Cerebellar nuclear complex (tissue), 1 donor: Measurements from ENCODE around the gene ARTN.

ENCODE experiments used
- DNase-seq, 2 experiments: peaks; one replicate each; lab custom pipeline; 2025; lab: John Stamatoyannopoulos, UW

ARTN gene

GRCh38 chr1:43924516-43924915, 9.1 kb upstream of the ARTN start:
- no peak for DNase-seq

DNA sequence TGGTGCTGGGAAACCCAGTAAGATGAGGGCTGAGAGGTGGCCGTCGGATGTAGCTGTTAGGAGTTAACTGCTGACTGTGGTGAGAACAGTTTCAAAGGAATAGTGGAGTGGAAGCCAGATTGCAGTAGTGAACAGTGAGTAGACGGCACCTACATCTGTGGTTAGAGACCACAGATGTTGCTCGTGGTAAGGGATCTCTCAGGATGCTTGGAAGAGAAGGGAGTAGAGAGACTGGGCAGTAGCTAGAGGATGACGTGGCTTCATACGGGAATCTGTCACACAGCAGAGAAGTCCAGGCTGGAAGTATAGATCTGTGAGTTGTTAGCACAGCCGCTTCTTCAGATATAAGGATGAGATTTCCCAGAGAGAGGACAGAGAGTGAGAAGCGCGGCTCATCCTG, 7.8 kb upstream of the ARTN start:
- DNase-seq, result no peak

- DNase-seq, result no peak
Observed at GRCh38 chr1:43930168-43930948, 3.2 kb upstream of the ARTN start.

DNA sequence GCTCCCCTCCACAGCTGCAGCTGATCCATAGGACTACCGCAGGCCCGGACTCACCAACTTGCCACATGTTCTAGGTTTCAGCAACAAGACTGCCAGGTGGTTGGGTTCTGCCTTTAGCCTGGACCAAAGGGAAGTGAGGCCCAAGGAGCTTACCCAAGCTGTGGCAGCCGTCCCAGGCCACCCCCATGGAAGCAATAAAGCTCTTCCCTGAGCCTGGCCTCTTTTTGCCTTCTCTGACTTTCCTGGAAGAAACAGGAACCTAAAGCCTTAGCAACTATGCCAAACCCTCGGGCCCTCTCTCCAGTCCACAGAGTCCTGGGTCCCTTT, 2.7 kb upstream of the ARTN start:
- no peak for DNase-seq

GRCh38 chr1:43931711-43932660, 1.6 kb upstream of the ARTN start:
- no peak for DNase-seq

DNA sequence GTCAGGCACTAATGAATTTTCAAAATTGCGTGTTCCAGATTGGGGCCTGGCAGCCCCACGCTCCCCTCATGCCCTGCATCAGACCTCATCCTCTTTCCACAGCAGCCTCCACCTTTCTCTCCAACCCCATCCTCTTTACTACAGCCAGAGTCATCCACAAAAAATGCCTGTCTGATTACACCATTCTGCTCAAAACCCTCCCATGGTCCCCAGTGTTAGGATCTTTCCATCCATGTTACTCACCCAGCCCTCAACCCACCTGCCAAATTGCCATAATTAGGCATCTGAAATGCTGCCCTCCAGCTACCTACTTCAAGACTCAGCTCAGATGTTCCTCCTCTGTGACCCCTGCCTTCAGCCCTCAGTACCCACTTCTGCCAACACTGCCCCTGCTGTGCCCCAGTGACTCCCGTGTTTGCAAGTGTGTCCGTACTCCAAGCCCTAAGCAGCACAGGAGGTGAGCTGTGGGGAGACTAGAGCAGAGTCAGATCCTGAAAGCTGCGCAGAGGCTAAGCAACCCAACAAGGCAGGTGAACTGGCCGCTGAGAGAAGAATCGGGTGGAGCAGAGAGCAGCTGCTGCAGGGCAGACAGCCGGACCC, 715 bp upstream of the ARTN start:
- DNase-seq, result no peak

DNA sequence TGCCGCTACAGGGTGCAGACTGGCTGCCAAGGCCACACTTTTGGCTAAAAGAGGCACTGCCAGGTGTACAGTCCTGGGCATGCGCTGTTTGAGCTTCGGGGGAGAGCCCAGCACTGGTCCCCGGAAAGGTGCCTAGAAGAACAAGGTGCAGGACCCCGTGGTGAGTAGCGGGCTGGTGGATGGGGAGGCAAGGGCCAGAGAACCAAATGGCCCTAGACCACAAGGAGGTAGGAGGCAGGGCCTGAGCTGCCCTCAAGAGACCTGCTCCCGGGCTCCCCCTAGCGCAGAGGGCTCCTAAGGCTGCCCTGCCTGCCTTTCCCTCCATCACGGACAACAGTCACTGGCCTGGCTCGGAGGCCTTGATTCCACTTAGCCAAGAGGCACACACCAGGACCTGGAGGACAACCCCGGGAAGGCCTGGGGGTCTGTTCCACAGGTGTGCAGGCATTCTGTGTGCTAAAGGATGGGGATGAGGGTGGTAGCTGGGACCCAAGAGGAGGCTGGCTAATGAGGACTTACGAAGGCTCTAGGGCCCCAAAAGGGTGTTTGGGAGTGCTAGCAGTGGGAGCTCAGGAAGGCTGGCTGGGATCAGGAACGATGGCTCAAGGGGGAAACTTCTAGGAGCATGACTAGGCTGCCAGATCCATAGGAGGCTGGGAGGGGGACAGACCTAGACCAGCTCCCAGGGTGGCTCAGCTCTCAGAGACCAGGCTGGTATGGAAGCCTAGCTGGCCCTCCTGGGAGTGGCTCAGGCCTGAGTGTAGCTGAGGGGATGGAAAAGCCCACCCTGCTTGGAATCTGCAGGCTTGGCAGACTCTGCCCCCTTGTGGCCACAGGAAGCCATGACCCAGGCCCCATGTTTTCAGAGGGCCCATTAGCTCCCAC, 742 bp downstream of the ARTN start:
- DNase-seq, result no peak

DNA sequence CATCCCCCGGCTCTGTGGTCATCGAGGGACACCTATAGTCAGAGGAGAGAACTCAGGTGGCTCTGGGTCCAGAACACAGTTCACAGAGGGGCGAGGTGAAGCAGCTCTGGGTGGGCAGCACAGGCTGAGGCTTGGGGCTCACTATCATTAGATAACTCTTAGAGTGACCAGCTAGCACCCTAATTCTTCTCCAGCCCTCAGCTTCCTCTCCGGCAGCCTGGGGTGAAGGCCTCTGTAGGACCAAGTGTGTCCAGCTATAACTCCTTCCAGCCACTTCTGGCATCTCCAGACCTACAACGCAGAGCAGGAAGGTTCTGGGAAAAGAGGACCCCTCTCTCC, 1.4 kb downstream of the ARTN start:
- DNase-seq, result no peak

DNA sequence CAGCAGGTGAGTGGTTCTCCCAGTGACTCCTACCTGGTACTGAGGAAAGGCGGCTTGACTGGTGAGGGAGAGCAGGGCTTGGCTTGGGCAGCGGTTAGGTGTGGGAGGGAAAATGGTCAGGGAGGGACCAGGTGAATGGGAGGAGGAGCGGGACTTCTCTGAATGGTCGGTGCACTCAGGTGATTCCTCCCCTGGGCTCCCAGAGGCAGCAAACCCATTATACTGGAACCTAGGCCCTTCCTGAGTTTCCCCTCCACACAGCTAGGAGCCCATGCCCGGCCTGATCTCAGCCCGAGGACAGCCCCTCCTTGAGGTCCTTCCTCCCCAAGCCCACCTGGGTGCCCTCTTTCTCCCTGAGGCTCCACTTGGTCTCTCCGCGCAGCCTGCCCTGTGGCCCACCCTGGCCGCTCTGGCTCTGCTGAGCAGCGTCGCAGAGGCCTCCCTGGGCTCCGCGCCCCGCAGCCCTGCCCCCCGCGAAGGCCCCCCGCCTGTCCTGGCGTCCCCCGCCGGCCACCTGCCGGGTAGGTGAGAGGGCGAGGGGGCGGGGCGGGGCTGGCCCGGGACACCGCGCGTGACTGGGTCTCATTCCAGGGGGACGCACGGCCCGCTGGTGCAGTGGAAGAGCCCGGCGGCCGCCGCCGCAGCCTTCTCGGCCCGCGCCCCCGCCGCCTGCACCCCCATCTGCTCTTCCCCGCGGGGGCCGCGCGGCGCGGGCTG, 2.3 kb downstream of the ARTN start:
- DNase-seq, result no peak

DNA sequence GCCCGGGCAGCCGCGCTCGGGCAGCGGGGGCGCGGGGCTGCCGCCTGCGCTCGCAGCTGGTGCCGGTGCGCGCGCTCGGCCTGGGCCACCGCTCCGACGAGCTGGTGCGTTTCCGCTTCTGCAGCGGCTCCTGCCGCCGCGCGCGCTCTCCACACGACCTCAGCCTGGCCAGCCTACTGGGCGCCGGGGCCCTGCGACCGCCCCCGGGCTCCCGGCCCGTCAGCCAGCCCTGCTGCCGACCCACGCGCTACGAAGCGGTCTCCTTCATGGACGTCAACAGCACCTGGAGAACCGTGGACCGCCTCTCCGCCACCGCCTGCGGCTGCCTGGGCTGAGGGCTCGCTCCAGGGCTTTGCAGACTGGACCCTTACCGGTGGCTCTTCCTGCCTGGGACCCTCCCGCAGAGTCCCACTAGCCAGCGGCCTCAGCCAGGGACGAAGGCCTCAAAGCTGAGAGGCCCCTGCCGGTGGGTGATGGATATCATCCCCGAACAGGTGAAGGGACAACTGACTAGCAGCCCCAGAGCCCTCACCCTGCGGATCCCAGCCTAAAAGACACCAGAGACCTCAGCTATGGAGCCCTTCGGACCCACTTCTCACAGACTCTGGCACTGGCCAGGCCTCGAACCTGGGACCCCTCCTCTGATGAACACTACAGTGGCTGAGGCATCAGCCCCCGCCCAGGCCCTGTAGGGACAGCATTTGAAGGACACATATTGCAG, 3.0 kb downstream of the ARTN start:
- no peak for DNase-seq

- no peak for DNase-seq
Observed at GRCh38 chr1:43937179-43937865, 3.7 kb downstream of the ARTN start.

DNA sequence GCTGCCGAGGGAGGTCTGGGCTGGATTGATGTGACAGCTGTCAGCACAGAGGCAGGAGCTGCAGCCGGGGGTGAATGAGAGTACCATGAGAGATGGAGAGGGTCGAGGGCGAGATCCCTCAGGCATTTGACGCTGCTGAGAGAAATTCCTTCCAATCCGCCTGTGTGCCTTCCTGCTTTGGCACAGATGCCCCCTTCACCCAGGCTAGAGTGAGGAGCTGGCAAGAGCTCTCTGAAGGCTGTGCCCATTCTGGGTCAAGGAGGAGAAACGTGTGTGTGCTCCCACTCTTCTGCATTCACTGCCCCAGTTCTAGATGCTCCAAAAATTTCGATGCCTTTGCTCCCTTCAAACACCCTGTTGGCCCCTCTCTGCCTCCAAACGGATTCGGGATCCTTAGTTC, 4.8 kb downstream of the ARTN start:
- DNase-seq, result no peak

DNA sequence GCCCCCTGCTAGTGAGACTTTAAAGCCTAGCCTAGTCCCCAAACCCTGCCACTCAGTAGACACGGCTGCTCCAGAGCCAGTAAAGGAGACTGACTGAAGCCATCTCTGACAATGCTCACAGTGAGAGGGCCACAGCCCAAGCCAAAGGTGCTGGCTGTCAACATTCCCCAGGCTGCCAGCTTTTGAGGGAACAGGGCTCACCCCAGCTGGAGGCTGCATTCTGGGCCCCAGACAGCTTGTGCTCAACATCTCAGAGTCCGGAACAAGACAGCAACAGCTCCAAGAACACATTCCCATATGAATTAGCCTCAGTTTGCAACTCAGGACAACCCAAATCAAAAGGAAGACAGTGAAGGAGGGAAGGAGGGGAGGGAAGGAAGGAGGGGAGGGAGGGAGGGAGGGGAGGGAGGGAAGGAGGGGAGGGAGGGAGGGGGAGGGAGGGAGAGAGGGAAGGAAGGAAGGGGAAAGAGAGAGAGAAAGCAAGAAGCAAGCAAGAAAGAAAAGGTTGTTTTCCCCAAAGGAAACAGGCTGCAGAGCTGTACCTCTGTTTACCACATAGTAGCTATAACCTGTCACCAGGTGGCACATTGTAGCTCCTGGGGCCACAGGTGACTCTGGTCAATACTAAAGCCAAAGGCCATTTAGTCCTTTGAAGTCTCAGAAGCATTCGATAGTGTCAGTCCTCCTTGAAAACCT, 5.4 kb downstream of the ARTN start:
- peak; percentile 40 to 69 for DNase-seq

GRCh38 chr1:43942411-43942810, 8.8 kb downstream of the ARTN start:
- no peak for DNase-seq

DNA sequence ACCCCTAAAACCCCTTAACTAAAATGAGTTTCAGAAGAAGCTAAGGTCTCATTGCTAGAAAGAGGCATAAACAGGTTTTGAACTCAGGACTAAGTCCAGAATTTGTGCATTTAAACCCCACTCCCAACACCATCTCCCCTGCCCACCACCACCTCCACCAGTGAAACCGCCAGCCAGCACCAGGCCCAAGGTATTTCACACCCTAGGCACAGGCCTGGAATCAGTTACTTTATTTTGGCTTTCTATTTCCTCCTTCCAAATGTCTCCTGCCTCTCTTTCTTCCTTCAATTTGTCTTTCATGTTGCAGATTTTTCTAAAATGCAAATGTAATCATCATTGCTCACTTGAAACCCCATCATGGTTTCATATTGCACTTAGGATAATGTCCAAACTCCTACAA, 11.3 kb downstream of the ARTN start:
- DNase-seq, result no peak

DNA sequence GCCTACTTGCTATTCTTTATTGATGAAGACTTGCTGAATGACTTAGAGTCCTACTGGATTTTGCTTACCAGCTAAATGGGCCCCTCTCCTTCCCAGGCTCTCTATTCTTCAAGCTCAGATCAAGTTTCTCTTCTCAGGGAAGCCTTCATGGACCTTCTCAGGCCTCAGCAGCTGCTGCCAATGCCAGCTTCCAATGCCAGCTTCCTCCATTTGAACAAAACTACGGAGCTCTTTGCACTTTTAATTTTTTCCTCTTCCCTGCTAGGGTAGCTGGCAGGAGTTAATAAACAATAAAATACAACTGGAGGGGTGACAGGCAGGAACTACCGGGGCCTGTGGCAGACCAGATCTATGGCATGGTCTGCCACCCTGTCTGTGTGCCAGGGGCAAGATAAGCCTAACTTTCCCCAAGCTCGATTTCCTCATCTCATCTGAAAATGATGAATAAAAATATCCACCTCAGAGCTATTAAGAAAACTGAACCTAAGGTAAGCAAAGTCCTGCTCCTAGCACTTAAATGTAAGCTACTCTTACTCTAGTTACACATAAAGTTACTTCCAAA, 12.2 kb downstream of the ARTN start:
- DNase-seq, result no peak

GRCh38 chr1:43946236-43947060, 12.8 kb downstream of the ARTN start, which contains the start of gene IPO13:
TSS of gene IPO13 (plus strand) at chr1:43946950. CDS start at chr1:43947601, 651 bp downstream.
- peak; percentile 52 to 82 for DNase-seq
